A549 treated with DMSO at 1 μM for 4 hours (cell line): ENCODE measurements around the gene SOD3. TPM values are rescaled to one million over a fixed set of nuclear protein-coding genes. Genes with fewer than 3 reads are reported as not detected.

Experiments
- total RNA-seq: library from RNA; stranded (reverse); fragments of 200-300 nt; extraction: Qiagen RNA extraction; gene quantifications from 5 replicates; pipeline ENCODE4 v1.2.3, GENCODE V29; 2022; ENCODE audit warnings: low read depth

SOD3 gene
- total RNA-seq, result not detected in 5 replicates

GRCh38 chr4:24794916-24795665 is at the start of gene SOD3:
TSS of gene SOD3 (plus strand) at chr4:24795573. CDS start at chr4:24799522, 3,949 bp downstream.

Other genes with a start within 250 kb of the SOD3 start
- gene DHX15, start 211.0 kb upstream of the SOD3 start, total RNA-seq, result 104 to 118 TPM (median 109 TPM) in 5 replicates
- 1.4 to 2.5 TPM (median 1.8 TPM) in 5 replicates for gene CCDC149, start 117.5 kb downstream of the SOD3 start, total RNA-seq
- 0.14 to 0.43 TPM (median 0.22 TPM) in 5 replicates for gene LGI2, start 235.4 kb downstream of the SOD3 start, total RNA-seq